Muscle of back (tissue), 11 donors: ENCODE measurements around the gene GALNT18. TPM values are rescaled to one million over a fixed set of nuclear protein-coding genes. Genes with fewer than 3 reads are reported as not detected.
"Not testable (repeated sequence)": the region's sequence is repeated elsewhere in the genome, so short reads cannot be mapped to it uniquely, and the experiment has no call there.

ENCODE experiments used
- DNase-seq, 3 donors: peaks; one replicate each; pipeline versions ENCODE4 v3.0.0 to v3.0.0-alpha.2; 2013
- polyA plus RNA-seq, 10 donors: library from polyadenylated mRNA; unstranded; fragments of 120-200 nt; gene quantifications; one replicate each; pipeline ENCODE4 v1.2.1, GENCODE V29; 2013; ENCODE audit not compliant: insufficient read length in 10 of 10

The GALNT18 gene
- polyA plus RNA-seq, 10 donors: 8.2 to 14.0 (median 11.1) TPM

GRCh38 chr11:11389238-11389637 lies 232.6 kb downstream of the GALNT18 start:
- DNase-seq: no peak

- DNase-seq: no peak
Observed at GRCh38 chr11:11387622-11388305, 234.0 kb downstream of the GALNT18 start.

- DNase-seq: no peak
Observed at GRCh38 chr11:11387207-11387606, 234.6 kb downstream of the GALNT18 start.

- no peak for DNase-seq
Observed at GRCh38 chr11:11384829-11385228, 237.0 kb downstream of the GALNT18 start.

GRCh38 chr11:11383995-11384394 lies 237.8 kb downstream of the GALNT18 start:
- no peak for DNase-seq

- no peak for DNase-seq
Observed at GRCh38 chr11:11382858-11383532, 238.8 kb downstream of the GALNT18 start.

GRCh38 chr11:11381471-11382105 lies 240.2 kb downstream of the GALNT18 start:
- no peak for DNase-seq

- DNase-seq: no peak
Observed at GRCh38 chr11:11380883-11381282, 240.9 kb downstream of the GALNT18 start.

- no peak for DNase-seq
Observed at GRCh38 chr11:11380340-11380739, 241.5 kb downstream of the GALNT18 start.

GRCh38 chr11:11379661-11380060 lies 242.1 kb downstream of the GALNT18 start:
- DNase-seq: no peak

- DNase-seq: no peak
Observed at GRCh38 chr11:11378184-11378940, 243.4 kb downstream of the GALNT18 start.

- no peak for DNase-seq
Observed at GRCh38 chr11:11374358-11375148, 247.3 kb downstream of the GALNT18 start.

GRCh38 chr11:11373934-11374333 lies 247.9 kb downstream of the GALNT18 start:
- no peak for DNase-seq

GRCh38 chr11:11372461-11372860 lies 249.3 kb downstream of the GALNT18 start:
- no peak for DNase-seq

- DNase-seq: no peak
Observed at GRCh38 chr11:11370962-11371303, 250.9 kb downstream of the GALNT18 start.

GRCh38 chr11:11370255-11370961 lies 251.4 kb downstream of the GALNT18 start:
- peak in 1 of 3 donors; percentile 15 for DNase-seq

GRCh38 chr11:11366793-11367192 lies 255.0 kb downstream of the GALNT18 start:
- peak in 1 of 3 donors; percentile 22 for DNase-seq

GRCh38 chr11:11363674-11364073 lies 258.1 kb downstream of the GALNT18 start:
- DNase-seq: no peak

GRCh38 chr11:11359611-11360010 lies 262.2 kb downstream of the GALNT18 start:
- no peak for DNase-seq

GRCh38 chr11:11356842-11357241 lies 265.0 kb downstream of the GALNT18 start:
- DNase-seq: no peak

GRCh38 chr11:11352878-11353277 lies 268.9 kb downstream of the GALNT18 start, which contains the start of gene CSNK2A3:
TSS of gene CSNK2A3 (minus strand) at chr11:11353250. CDS start at chr11:11353119, 131 bp downstream.
- DNase-seq: not testable (repeated sequence)
